Psoas muscle (tissue), 8 donors: ENCODE results near the gene COX4I2. TPM values are rescaled to one million over a fixed set of nuclear protein-coding genes. Genes with fewer than 3 reads are reported as not detected.

Experiments used
- ATAC-seq, 4 donors: fragments of 200-7000 bp; cut with Tn5 transposase; one replicate each; pipeline ENCODE4 v1.9.1; 2020; ENCODE audit warnings: moderate library complexity in 3 of 4, mild to moderate bottlenecking in 2 of 4
- DNase-seq, 2 donors: peaks; one replicate each; pipeline ENCODE4 v3.0.0-alpha.2; 2020
- H3K27ac ChIP-seq: fragments of 200-600 bp; one replicate; pipeline ENCODE4 v1.8.0; 2022
- H3K27me3 ChIP-seq, 3 donors: fragments of 200-600 bp in 1 of 3; one replicate each; pipeline versions ENCODE4 v1.6.1 to v1.8.0; 2013 to 2022; ENCODE audit warnings: low read length in 2 of 3, mild to moderate bottlenecking in 2 of 3, moderate library complexity in 1 of 3; ENCODE audit not compliant: insufficient read depth in 3 of 3
- H3K36me3 ChIP-seq, 2 donors: fragments of 200-600 bp in 1 of 2; one replicate each; pipeline versions ENCODE4 v1.6.1 to v1.8.0; 2013 to 2022; ENCODE audit warnings: low read depth in 1 of 2, mild to moderate bottlenecking in 1 of 2, moderate library complexity in 1 of 2; ENCODE audit not compliant: insufficient read depth in 1 of 2
- H3K4me1 ChIP-seq: fragments of 200-600 bp; one replicate; pipeline ENCODE4 v1.8.0; 2022
- H3K4me3 ChIP-seq: fragments of 200-600 bp; one replicate; pipeline ENCODE4 v1.8.0; 2022; ENCODE audit warnings: mild to moderate bottlenecking
- H3K9me3 ChIP-seq: fragments of 200-600 bp; one replicate; pipeline ENCODE4 v1.8.0; 2022
- WGBS, 3 donors: extraction: QIAGEN DNeasy Blood & Tissue Kit; methylation state at CpG; one replicate each; pipeline versions ENCODE4 v1.1.6 to v1.1.7; 2013; 5-methylcytosine and 5-hydroxymethylcytosine counted together
- intact Hi-C, 2 donors: fragments of 100-400 bp; cut with DNase I; formaldehyde crosslinking; loops; one replicate each; pipeline versions ENCODE4 v1.11.0 to v1.14.2; 2022
- polyA plus RNA-seq, 3 donors: library from polyadenylated mRNA; stranded (reverse); fragments of 200-250 nt; gene quantifications; one replicate each; pipeline ENCODE4 v1.2.3, GENCODE V29; 2013
- total RNA-seq, 4 donors: library from RNA; stranded (reverse); fragmentation: NEBNext Ultra II Directional in 2 of 4; extraction: Animal tissue kit (Norgen Biotek cat#: 25700) in 2 of 4; gene quantifications; one replicate each; pipeline versions ENCODE4 v1.2.1 to v1.2.4, GENCODE V29; 2021 to 2023
- TF ChIP-seq, protein P1 (sequence below): fragments of 200-600 bp; IDR thresholded peaks from one replicate; pipeline ENCODE4 v1.8.0; 2022; ENCODE audit warnings: antibody characterized with exemption
- donor health status: healthy with polysubstance abuse.
- donor health status: DM: no; HTN: no; CAD: no; lungs with moderate emphysema.
- donor health status: Bipolar disorder and iron deficiency.
- donor health status: healthy.
- donor health status: DM: yes; HTN: yes; CAD: no.
- donor health status: DM: no; HTN: no; CAD: no.
- donor health status: DM: no; HTN: no; CAD: no.
- donor health status: DM: yes; HTN: yes; CAD: no.

Gene COX4I2
- total and polyA plus RNA-seq, 7 donors = 3.5 to 13.2 (median 7.0) TPM

- Histone ChIP-seq H3K27me3 (peaks cover 0 to 3% (median 2%) of the 10 kb centered on the region in 3 donors), H3K4me3 (peak overlapping the region; percentile 80), H3K27ac (peak overlapping the region; percentile 85), H3K36me3 (no peaks in the 10 kb centered on the region), H3K9me3 (no peaks in the 10 kb centered on the region), H3K4me1 (peaks cover 26% of the 10 kb centered on the region)
- peak in 1 of 4 donors; percentile 1 for ATAC-seq
- 2 to 3% (median 2%) methylated on average over 14 of the region's 14 CpGs for WGBS, 3 donors
- intact Hi-C loops = no loop called here
- TF ChIP-seq, protein P1, sequence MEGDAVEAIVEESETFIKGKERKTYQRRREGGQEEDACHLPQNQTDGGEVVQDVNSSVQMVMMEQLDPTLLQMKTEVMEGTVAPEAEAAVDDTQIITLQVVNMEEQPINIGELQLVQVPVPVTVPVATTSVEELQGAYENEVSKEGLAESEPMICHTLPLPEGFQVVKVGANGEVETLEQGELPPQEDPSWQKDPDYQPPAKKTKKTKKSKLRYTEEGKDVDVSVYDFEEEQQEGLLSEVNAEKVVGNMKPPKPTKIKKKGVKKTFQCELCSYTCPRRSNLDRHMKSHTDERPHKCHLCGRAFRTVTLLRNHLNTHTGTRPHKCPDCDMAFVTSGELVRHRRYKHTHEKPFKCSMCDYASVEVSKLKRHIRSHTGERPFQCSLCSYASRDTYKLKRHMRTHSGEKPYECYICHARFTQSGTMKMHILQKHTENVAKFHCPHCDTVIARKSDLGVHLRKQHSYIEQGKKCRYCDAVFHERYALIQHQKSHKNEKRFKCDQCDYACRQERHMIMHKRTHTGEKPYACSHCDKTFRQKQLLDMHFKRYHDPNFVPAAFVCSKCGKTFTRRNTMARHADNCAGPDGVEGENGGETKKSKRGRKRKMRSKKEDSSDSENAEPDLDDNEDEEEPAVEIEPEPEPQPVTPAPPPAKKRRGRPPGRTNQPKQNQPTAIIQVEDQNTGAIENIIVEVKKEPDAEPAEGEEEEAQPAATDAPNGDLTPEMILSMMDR = no peak
- no peak for DNase-seq
Measured at GRCh38 chr20:31604567-31605030, 33.1 kb upstream of the COX4I2 start.

- intact Hi-C loops = no loop called here
- WGBS, 3 donors = 0 to 1% (median 1%) methylated on average over 74 of the region's 74 CpGs
- no peaks in the 10 kb centered on the region for H3K9me3 ChIP-seq
- TF ChIP-seq, protein P1 = no peak
- peaks cover 26% of the 10 kb centered on the region for H3K4me1 ChIP-seq
- ATAC-seq = peak; percentile 85 to 95 (median 91)
- peaks cover 0 to 3% (median 2%) of the 10 kb centered on the region in 3 donors for H3K27me3 ChIP-seq
- no peaks in the 10 kb centered on the region for H3K36me3 ChIP-seq
- peak within 1 kb of the TSS; percentile 85 for H3K27ac ChIP-seq
- peak; percentile 95 to 96 for DNase-seq
- peak within 1 kb of the TSS; percentile 80 for H3K4me3 ChIP-seq
Measured at GRCh38 chr20:31605031-31605901, 32.4 kb upstream of the COX4I2 start, which contains the start of gene ID1. ID1 (plus strand) TSS chr20:31605289; CDS start chr20:31605388, 99 bp downstream.

GRCh38 chr20:31605902-31606803 lies 31.6 kb upstream of the COX4I2 start:
- H3K27me3 ChIP-seq = peaks cover 0 to 3% (median 2%) of the 10 kb centered on the region in 3 donors
- no peaks in the 10 kb centered on the region for H3K36me3 ChIP-seq
- DNase-seq (peak; percentile 37 to 56), ATAC-seq (no peak)
- peaks cover 26% of the 10 kb centered on the region for H3K4me1 ChIP-seq
- 10 to 16% (median 10%) methylated on average over 38 to 39 of the region's 39 CpGs for WGBS, 3 donors
- peak overlapping the region; percentile 85 for H3K27ac ChIP-seq
- intact Hi-C loops = no loop called here
- TF ChIP-seq, protein P1 = no peak
- H3K9me3 ChIP-seq = no peaks in the 10 kb centered on the region
- peak overlapping the region; percentile 80 for H3K4me3 ChIP-seq

DNA sequence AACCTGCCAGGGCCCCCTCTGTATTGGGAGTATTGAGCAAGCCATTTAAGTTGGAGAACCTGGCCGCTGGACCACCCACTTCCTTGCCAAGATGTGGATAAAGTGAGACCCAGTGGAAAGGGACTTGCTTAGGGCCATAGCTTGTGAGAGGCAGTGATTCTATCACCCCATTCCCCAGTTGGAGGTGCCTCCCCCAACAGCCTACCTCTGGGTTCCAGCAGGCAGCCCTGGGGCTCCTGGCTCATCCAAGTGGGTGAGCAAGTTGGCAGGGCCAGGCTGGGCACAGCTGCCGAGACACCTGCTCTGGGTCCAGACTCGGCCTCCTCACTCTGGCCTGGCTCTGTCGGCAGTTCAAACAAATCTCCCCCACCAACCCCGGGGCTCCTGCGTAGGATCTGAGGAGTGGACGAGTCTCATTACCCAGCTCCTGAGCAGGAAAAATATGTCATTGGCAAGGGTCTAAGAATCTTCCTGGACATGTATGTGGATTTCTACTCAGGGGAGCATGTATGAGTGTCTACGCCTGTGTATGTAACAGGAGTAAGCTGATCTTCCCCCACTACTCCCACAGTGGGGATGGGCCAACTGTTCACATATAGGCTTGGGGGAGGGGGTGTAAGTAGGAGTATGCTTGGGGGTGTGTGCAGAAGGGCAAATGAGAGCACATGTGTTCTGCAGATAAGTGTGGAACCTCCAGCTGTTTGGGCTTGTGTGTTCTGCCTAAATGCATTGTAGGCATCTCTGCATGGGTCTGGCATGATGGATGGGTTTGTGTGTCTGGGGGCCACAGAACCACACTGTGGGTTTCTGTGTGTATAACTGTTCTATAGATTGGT lies 30.7 kb upstream of the COX4I2 start:
- Histone ChIP-seq H3K36me3 (no peaks in the 10 kb centered on the region), H3K27ac (peak overlapping the region; percentile 85), H3K4me1 (peaks cover 26% of the 10 kb centered on the region), H3K9me3 (no peaks in the 10 kb centered on the region), H3K4me3 (peak overlapping the region; percentile 80), H3K27me3 (peaks cover 0 to 3% (median 2%) of the 10 kb centered on the region in 3 donors)
- intact Hi-C loops = no loop called here
- TF ChIP-seq, protein P1 = no peak
- peak in 3 of 4 donors; percentile 20 to 26 (median 22) for ATAC-seq
- peak in 1 of 2 donors; percentile 69 for DNase-seq
- 24 to 37% (median 34%) methylated on average over 8 of the region's 8 CpGs for WGBS, 3 donors
